PC-9 (cell line): ENCODE data around the gene AMH. TPM values are rescaled to one million over a fixed set of nuclear protein-coding genes. Genes with fewer than 3 reads are reported as not detected.

Experiments
- BruUV-seq: library from RNA; stranded (reverse); fragments of 400-500 nt; replicated peaks from 2 replicates; lab custom pipeline; 2021; lab: Mats Ljungman, UMichigan
- CTCF ChIA-PET: fragments of 300-600 bp; sonication (Branson Sonifier 250); formaldehyde crosslinking; loops from one replicate; lab custom pipeline; 2022; ENCODE audit warnings: antibody characterized with exemption; lab: Charles Lee
- POLR2A ChIA-PET: fragments of 300-600 bp; sonication (Branson Sonifier 250); formaldehyde crosslinking; loops from one replicate; lab custom pipeline; 2022; ENCODE audit warnings: antibody characterized with exemption; ENCODE audit not compliant: unreplicated experiment; lab: Charles Lee
- DNase-seq, 2 experiments: peaks; one replicate each; pipeline versions ENCODE4 v3.0.0 to v3.0.0-alpha.2; 2015 to 2022; ENCODE audit warnings: mixed read lengths in 1 of 2
- H2AFZ ChIP-seq: fragments of 200-600 bp; sonication (generic); 2 replicates; pipeline ENCODE4 v1.8.1; 2017; ENCODE audit warnings: antibody characterized with exemption
- H3F3A ChIP-seq: fragments of 200-600 bp; sonication (generic); 2 replicates; pipeline ENCODE4 v1.8.1; 2017; ENCODE audit warnings: antibody characterized with exemption, mild to moderate bottlenecking, low read depth; ENCODE audit not compliant: insufficient read depth
- H3K27ac ChIP-seq: fragments of 200-600 bp; sonication (generic); 2 replicates; pipeline ENCODE4 v1.6.1; 2016; ENCODE audit warnings: mixed run types
- H3K27me3 ChIP-seq: fragments of 200-600 bp; sonication (generic); 2 replicates; pipeline ENCODE4 v1.6.1; 2016; ENCODE audit warnings: low read depth, mixed run types; ENCODE audit not compliant: insufficient read depth
- H3K36me3 ChIP-seq: fragments of 200-600 bp; sonication (generic); 2 replicates; pipeline ENCODE4 v1.6.1; 2016; ENCODE audit warnings: low read depth, mixed run types
- H3K4me1 ChIP-seq: fragments of 200-600 bp; sonication (generic); replicated peaks from 2 replicates; pipeline ENCODE4 v1.6.1; 2016; ENCODE audit warnings: mixed run types; ENCODE audit not compliant: insufficient read depth
- H3K4me2 ChIP-seq: fragments of 200-600 bp; sonication (generic); 2 replicates; pipeline ENCODE4 v1.6.1; 2017; ENCODE audit warnings: mixed run types
- H3K4me3 ChIP-seq: fragments of 200-600 bp; sonication (generic); 2 replicates; pipeline ENCODE4 v1.6.1; 2016; ENCODE audit warnings: mixed run types
- H3K79me2 ChIP-seq: fragments of 200-600 bp; sonication (generic); 2 replicates; pipeline ENCODE4 v1.6.1; 2017; ENCODE audit warnings: low read depth, mixed run types
- H3K9me2 ChIP-seq: fragments of 200-600 bp; sonication (generic); 2 replicates; pipeline ENCODE4 v1.8.1; 2017; ENCODE audit warnings: mild to moderate bottlenecking; ENCODE audit not compliant: insufficient read depth
- H3K9me3 ChIP-seq: fragments of 200-600 bp; sonication (generic); 2 replicates; pipeline ENCODE4 v1.8.1; 2016; ENCODE audit warnings: low read depth; ENCODE audit not compliant: insufficient read depth
- H4K20me1 ChIP-seq: fragments of 200-600 bp; sonication (generic); 2 replicates; pipeline ENCODE4 v1.8.1; 2017; ENCODE audit not compliant: insufficient read depth
- CTCF ChIP-seq: fragments of 200-600 bp; sonication (generic); conservative IDR thresholded peaks from 2 replicates; pipeline ENCODE4 v1.6.1; 2017; ENCODE audit warnings: mixed run types, antibody characterized with exemption, mild to moderate bottlenecking, moderate library complexity
- EZH2 ChIP-seq: fragments of 200-600 bp; sonication (generic); IDR thresholded peaks from 2 replicates; pipeline ENCODE4 v1.8.0; 2017; ENCODE audit warnings: antibody characterized with exemption, low read depth
- intact Hi-C: fragments of 100-400 bp; cut with micrococcal nuclease; formaldehyde crosslinking; loops from one replicate; pipeline ENCODE4 v1.10.0; 2022; ENCODE audit not compliant: unreplicated experiment
- total RNA-seq: library from RNA; stranded (reverse); gene quantifications from 2 replicates; pipeline ENCODE4 v1.2.3, GENCODE V29; 2021

Gene AMH
- total RNA-seq, 1 experiment from 2014 or later = 8.1 TPM

- Histone ChIP-seq H3K27ac (no peak overlapping the region), H3F3A (no peaks in the 10 kb centered on the region), H3K9me3 (no peaks in the 10 kb centered on the region), H3K4me1 (no peaks in the 10 kb centered on the region), H3K36me3 (no peaks in the 10 kb centered on the region), H4K20me1 (0 out of 2 replicates have a peak, but pooled peaks cover 4% of the 10 kb centered on the region), H3K4me2 (no peak overlapping the region), H3K79me2 (no peaks in the 10 kb centered on the region), H3K27me3 (no peaks in the 10 kb centered on the region), H3K9me2 (no peaks in the 10 kb centered on the region), H3K4me3 (no peak overlapping the region), H2AFZ (no peak overlapping the region)
- intact Hi-C loops = no loop called here
- TF ChIP-seq CTCF = no peak
- TF ChIP-seq EZH2 = no peak
- CTCF ChIA-PET = no interaction called here
- BruUV-seq = no TSS peak
- POLR2A ChIA-PET = no interaction called here
- no peak for DNase-seq
Observed at GRCh38 chr19:2250766-2251105, 1.6 kb downstream of the AMH start.

GRCh38 chr19:2251106-2252054 lies 2.3 kb downstream of the AMH start:
- no peaks in the 10 kb centered on the region for H3K36me3 ChIP-seq
- ChIA-PET CTCF (no interaction called here), POLR2A (no interaction called here)
- no peaks in the 10 kb centered on the region for H3K79me2 ChIP-seq
- H2AFZ ChIP-seq = no peak overlapping the region
- 0 out of 2 replicates have a peak, but pooled peaks cover 4% of the 10 kb centered on the region for H4K20me1 ChIP-seq
- intact Hi-C loops = no loop called here
- H3F3A ChIP-seq = no peaks in the 10 kb centered on the region
- no peak overlapping the region for H3K4me2 ChIP-seq
- H3K27ac ChIP-seq = no peak overlapping the region
- TF ChIP-seq CTCF = no peak
- no peak for TF ChIP-seq EZH2
- no peak overlapping the region for H3K4me3 ChIP-seq
- H3K27me3 ChIP-seq = no peaks in the 10 kb centered on the region
- no peaks in the 10 kb centered on the region for H3K9me2 ChIP-seq
- no peaks in the 10 kb centered on the region for H3K4me1 ChIP-seq
- H3K9me3 ChIP-seq = no peaks in the 10 kb centered on the region
- BruUV-seq = no TSS peak
- DNase-seq = no peak

- no peaks in the 10 kb centered on the region for H3K4me1 ChIP-seq
- ChIA-PET POLR2A (no interaction called here), CTCF (no interaction called here)
Observed at GRCh38 chr19:2252055-2252796, 3.1 kb downstream of the AMH start.

More at GRCh38 chr19:2252055-2252796, 3.1 kb downstream of the AMH start:
- H3K36me3 ChIP-seq = no peaks in the 10 kb centered on the region
- H3K4me3 ChIP-seq = no peak overlapping the region
- H3K4me2 ChIP-seq = no peak overlapping the region
- H3K27ac ChIP-seq = no peak overlapping the region
- H3K27me3 ChIP-seq = no peaks in the 10 kb centered on the region
- DNase-seq = no peak
- TF ChIP-seq EZH2 (no peak), CTCF (no peak)
- no peaks in the 10 kb centered on the region for H4K20me1 ChIP-seq
- H3K9me2 ChIP-seq = no peaks in the 10 kb centered on the region
- no peaks in the 10 kb centered on the region for H3K79me2 ChIP-seq
- H3K9me3 ChIP-seq = no peaks in the 10 kb centered on the region
- no TSS peak for BruUV-seq
- intact Hi-C loops = no loop called here
- H3F3A ChIP-seq = no peaks in the 10 kb centered on the region
- H2AFZ ChIP-seq = no peak overlapping the region
